SU-DHL-6 (cell line): ENCODE data around the gene TXLNB.

Experiments
- H2AFZ ChIP-seq: fragments of 200-600 bp; sonication (generic); 2 replicates; pipeline ENCODE4 v1.6.1; 2014; ENCODE audit warnings: low read depth, mild to moderate bottlenecking, moderate library complexity, mixed read lengths, antibody characterized with exemption, low read length; ENCODE audit not compliant: severe bottlenecking
- H3F3A ChIP-seq: fragments of 200-600 bp; shearing (Covaris generic); 2 replicates; pipeline ENCODE4 v1.6.0; 2016; ENCODE audit warnings: antibody characterized with exemption, mild to moderate bottlenecking; ENCODE audit not compliant: insufficient read depth
- H3K27ac ChIP-seq: fragments of 200-600 bp; sonication (generic); 2 replicates; pipeline ENCODE4 v1.5.1; 2016; ENCODE audit warnings: low read depth, mild to moderate bottlenecking, low read length, moderate library complexity, mixed read lengths
- H3K27me3 ChIP-seq: fragments of 200-600 bp; sonication (generic), shearing (Covaris generic); 2 replicates; pipeline ENCODE4 v1.6.0; 2014; ENCODE audit warnings: mild to moderate bottlenecking, low read length
- H3K36me3 ChIP-seq: fragments of 200-600 bp; sonication (generic); 2 replicates; pipeline ENCODE4 v1.6.1; 2014; ENCODE audit warnings: mild to moderate bottlenecking, low read length, mixed read lengths
- H3K4me2 ChIP-seq: fragments of 300-600, 200-600 bp; shearing (Covaris generic), sonication (generic); 2 replicates; pipeline ENCODE4 v1.6.0; 2014; ENCODE audit warnings: low read length, low read depth, mild to moderate bottlenecking; ENCODE audit not compliant: poor library complexity, severe bottlenecking
- H3K4me3 ChIP-seq: fragments of 200-600 bp; sonication (generic); 2 replicates; pipeline ENCODE4 v1.5.1; 2014; ENCODE audit warnings: antibody characterized with exemption, low read length, mild to moderate bottlenecking, mixed read lengths; ENCODE audit not compliant: insufficient read depth, poor library complexity, severe bottlenecking
- H3K79me2 ChIP-seq: fragments of 200-600 bp; sonication (generic); 2 replicates; pipeline ENCODE4 v1.6.1; 2014; ENCODE audit warnings: mild to moderate bottlenecking, low read length, moderate library complexity; ENCODE audit not compliant: insufficient read depth
- H3K9ac ChIP-seq: fragments of 200-600 bp; sonication (generic); 2 replicates; pipeline ENCODE4 v1.7.0; 2014; ENCODE audit warnings: mild to moderate bottlenecking, low read length
- H3K9me2 ChIP-seq: fragments of 200-600 bp; sonication (generic); replicated peaks from 2 replicates; pipeline ENCODE4 v1.6.1; 2014; ENCODE audit warnings: low read length; ENCODE audit not compliant: insufficient read depth
- H3K9me3 ChIP-seq: fragments of 200-600 bp; sonication (generic); 2 replicates; pipeline ENCODE4 v1.6.1; 2014; ENCODE audit warnings: low read length, mixed read lengths; ENCODE audit not compliant: insufficient read depth
- H4K20me1 ChIP-seq: fragments of 200-600 bp; sonication (generic); 2 replicates; pipeline ENCODE4 v1.6.1; 2014; ENCODE audit warnings: low read depth, mild to moderate bottlenecking, antibody characterized with exemption, low read length, moderate library complexity, mixed read lengths
- EZH2phosphoT487 ChIP-seq: fragments of 200-600 bp; sonication (generic), shearing (Covaris generic); conservative IDR thresholded peaks from 2 replicates; pipeline ENCODE4 v1.6.1; 2018; ENCODE audit warnings: mild to moderate bottlenecking, antibody characterized with exemption, low read length, moderate library complexity, mixed read lengths
- TF ChIP-seq, protein P1 (sequence below): fragments of 200-600 bp; sonication (generic); IDR thresholded peaks from one replicate; pipeline ENCODE4 v1.5.1; 2017; ENCODE audit warnings: antibody characterized with exemption, mild to moderate bottlenecking, low read length, moderate library complexity; ENCODE audit not compliant: insufficient read depth, poor library complexity, severe bottlenecking

TXLNB gene

DNA sequence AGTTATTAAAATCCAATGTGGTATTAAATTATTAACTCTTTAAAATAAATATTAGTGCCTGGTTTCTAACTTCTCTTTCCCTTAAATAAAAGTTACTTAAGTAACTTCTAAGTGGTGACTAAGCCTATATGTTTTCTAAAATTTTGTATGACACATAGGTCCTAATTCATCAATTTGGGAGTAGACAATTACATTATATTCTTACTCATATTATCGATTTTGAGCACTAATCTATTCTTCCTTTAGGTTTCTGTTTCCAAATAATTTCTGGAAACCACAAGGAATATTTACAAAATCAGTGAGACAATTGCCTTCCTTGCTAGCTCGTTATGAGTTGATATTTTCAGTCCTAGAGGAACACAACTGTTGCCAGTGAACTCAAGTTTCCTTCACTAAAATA is 28.3 kb upstream of the TXLNB start:
- H3K4me3 ChIP-seq: no peak overlapping the region
- no peak overlapping the region for H3K4me2 ChIP-seq
- no peaks in the 10 kb centered on the region for H3K9me3 ChIP-seq
- H3F3A ChIP-seq: peaks cover 60% of the 10 kb centered on the region
- peaks cover 7% of the 10 kb centered on the region for H3K36me3 ChIP-seq
- H3K27ac ChIP-seq: peak overlapping the region; percentile 67
- no peak overlapping the region for H3K9ac ChIP-seq
- H3K9me2 ChIP-seq: no peaks in the 10 kb centered on the region
- no peaks in the 10 kb centered on the region for H4K20me1 ChIP-seq
- TF ChIP-seq EZH2phosphoT487: no peak
- TF ChIP-seq, protein P1, sequence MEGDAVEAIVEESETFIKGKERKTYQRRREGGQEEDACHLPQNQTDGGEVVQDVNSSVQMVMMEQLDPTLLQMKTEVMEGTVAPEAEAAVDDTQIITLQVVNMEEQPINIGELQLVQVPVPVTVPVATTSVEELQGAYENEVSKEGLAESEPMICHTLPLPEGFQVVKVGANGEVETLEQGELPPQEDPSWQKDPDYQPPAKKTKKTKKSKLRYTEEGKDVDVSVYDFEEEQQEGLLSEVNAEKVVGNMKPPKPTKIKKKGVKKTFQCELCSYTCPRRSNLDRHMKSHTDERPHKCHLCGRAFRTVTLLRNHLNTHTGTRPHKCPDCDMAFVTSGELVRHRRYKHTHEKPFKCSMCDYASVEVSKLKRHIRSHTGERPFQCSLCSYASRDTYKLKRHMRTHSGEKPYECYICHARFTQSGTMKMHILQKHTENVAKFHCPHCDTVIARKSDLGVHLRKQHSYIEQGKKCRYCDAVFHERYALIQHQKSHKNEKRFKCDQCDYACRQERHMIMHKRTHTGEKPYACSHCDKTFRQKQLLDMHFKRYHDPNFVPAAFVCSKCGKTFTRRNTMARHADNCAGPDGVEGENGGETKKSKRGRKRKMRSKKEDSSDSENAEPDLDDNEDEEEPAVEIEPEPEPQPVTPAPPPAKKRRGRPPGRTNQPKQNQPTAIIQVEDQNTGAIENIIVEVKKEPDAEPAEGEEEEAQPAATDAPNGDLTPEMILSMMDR: no peak
- no peak overlapping the region for H2AFZ ChIP-seq
- H3K79me2 ChIP-seq: peaks cover 8% of the 10 kb centered on the region; the same call in 1 of the 2 replicates
- H3K27me3 ChIP-seq: no peaks in the 10 kb centered on the region

DNA sequence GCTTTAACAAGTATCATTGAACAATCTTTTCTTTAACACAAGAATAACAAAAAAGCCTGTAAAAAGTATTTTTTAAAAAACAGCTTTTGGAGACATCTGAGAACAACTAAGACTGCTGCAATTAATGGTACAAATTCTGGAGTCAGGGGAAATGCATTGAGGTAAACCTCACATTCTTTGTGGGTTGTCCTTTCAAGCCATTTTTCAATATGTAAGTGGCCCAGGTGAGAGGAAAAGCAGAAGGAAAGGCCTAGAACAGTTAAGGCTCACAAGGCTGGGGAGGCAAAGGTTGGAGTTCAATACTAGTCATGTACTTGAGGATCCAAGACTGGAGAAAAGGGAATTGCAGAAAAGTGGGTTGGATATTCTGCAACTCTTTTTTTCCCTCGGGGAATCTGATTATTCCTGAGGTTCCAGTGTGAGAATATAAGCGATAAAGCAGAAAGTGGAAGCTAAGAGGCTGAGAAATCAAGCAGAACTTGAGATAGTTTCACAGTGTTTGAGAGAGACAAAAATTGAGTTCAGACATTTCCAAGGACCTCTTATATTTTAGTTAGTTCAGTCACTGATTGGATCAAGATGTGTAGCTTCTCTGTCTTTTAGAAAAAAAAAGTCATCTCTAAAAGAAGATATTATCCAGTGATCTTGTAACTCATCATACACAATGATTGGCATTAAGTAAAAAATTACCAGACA is 25.0 kb upstream of the TXLNB start:
- Histone ChIP-seq H3K9me2 (no peaks in the 10 kb centered on the region), H4K20me1 (no peaks in the 10 kb centered on the region), H3K36me3 (no peaks in the 10 kb centered on the region), H3K27me3 (no peaks in the 10 kb centered on the region), H3K4me2 (peak overlapping the region; percentile 9), H3K4me3 (no peak overlapping the region), H3K9me3 (no peaks in the 10 kb centered on the region), H2AFZ (no peak overlapping the region), H3K79me2 (no peaks in the 10 kb centered on the region; the same call in 1 of the 2 replicates), H3K9ac (no peak overlapping the region), H3K27ac (peak overlapping the region; percentile 46), H3F3A (peaks cover 26% of the 10 kb centered on the region)
- TF ChIP-seq, protein P1: no peak
- TF ChIP-seq EZH2phosphoT487: no peak

DNA sequence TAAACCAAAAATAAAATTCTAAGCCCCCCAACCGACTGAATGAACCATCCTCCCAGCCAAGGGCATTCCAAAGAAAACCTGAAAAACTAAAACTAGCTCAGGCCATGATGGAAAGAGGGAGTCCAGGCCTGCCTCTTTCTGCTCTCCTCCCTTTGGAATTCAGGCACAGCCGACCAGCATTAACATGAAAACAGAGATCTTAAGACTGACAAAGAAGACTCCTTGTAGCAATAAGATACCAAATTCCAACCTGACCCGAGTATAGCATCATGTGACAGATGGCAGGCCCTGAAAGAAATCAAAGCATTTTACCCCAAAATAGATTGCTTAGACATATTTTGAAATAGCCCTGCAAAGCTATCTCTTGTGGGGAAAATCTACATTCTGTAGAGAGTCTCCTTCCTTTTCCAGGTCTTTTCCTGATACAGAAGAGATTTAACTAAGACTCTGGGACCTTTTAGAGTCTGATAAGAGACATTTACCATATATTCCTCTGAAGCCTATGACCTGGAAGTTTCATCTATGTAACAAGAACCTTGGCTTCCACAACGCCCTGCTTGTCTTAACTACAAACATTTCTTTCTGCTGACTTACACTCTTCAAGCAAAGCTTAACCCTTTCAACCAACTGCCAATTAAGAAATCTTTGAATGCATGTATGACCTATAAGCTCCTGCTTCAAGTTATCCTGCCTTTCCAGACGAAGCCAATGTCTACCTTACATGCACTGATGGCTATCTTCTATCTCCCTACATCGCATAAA is 22.2 kb upstream of the TXLNB start:
- no peak overlapping the region for H3K9ac ChIP-seq
- H3K4me2 ChIP-seq: no peak overlapping the region
- peaks cover 3% of the 10 kb centered on the region; the same call in 1 of the 2 replicates for H3K79me2 ChIP-seq
- H3K4me3 ChIP-seq: no peak overlapping the region
- no peaks in the 10 kb centered on the region for H3K27me3 ChIP-seq
- no peaks in the 10 kb centered on the region for H3K36me3 ChIP-seq
- H2AFZ ChIP-seq: no peak overlapping the region
- H4K20me1 ChIP-seq: no peaks in the 10 kb centered on the region
- H3K27ac ChIP-seq: peak overlapping the region; percentile 29; the same call in 1 of the 2 replicates
- H3K9me3 ChIP-seq: no peaks in the 10 kb centered on the region
- H3F3A ChIP-seq: peaks cover 7% of the 10 kb centered on the region; the same call in 1 of the 2 replicates
- TF ChIP-seq, protein P1: no peak
- no peaks in the 10 kb centered on the region for H3K9me2 ChIP-seq
